Kasumi-1 (cell line): Measurements from ENCODE around the gene CNTN6.

Experiments
- DNase-seq, 2 experiments: peaks; one replicate each; lab custom pipeline; 2025; lab: John Stamatoyannopoulos, UW

The CNTN6 gene

DNA sequence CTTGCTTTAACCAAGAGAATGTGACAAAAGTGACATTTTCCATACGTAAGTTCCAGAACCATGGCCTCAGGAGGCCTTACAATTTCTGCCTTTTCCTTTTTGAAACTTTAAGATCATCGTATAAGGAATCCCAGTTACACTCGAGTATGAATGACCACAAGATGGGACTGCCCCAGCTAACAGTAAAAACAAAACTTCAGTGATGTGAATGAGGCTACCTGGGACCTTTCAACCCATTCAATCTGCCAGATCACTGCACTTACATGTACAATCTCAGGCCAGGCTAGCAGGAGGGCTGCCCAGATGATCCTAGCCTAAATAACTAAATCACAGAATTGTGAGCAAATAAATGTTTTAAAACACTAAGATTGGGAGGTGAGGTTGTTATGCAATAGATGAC is 328.8 kb downstream of the CNTN6 start:
- no peak for DNase-seq

DNA sequence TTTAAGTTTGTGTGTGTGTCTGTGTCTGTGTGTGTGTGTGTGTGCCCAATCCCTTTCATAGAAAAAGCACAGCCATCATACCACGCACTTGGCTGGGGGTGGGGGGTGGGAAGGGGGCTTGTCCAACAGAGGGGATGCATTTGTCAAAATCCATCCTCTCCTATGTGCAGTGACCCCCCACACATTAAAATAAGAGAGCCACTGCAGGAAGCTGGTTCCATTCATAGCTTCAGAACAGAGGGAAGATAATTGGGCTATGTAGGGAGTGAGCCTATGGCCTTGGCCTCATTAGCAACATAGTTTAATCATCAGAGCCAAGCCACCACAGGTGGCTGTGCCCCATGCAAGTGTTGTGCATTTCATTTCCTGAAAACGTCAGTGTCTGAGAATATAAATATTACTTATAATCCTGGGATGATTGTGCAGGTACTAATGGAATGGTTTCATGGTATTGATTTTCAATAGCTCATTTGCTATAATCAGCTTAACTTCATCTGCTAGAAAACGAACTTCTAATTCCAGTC is 330.8 kb downstream of the CNTN6 start:
- no peak for DNase-seq

DNA sequence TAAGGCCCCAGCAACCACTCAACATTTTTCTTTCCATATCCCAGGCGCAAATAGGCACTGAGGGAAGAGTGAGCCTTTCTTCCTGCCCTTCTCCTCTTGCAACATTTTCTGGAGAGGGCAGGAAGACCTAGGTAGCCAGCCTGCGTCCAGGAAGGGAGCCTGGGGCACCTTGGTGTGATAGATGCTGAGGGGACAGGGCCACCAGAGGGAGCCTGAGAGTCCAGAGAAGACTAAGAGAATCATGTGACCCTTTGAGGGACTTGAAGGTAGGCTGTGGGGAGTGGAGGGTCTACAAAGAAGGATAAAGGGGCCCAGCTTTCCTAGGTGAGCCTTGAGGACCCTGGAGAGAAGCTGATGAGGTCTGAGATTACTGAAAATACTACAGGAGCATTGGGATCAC is 346.6 kb downstream of the CNTN6 start:
- DNase-seq: peak in 1 of 2 experiments; percentile 1

DNA sequence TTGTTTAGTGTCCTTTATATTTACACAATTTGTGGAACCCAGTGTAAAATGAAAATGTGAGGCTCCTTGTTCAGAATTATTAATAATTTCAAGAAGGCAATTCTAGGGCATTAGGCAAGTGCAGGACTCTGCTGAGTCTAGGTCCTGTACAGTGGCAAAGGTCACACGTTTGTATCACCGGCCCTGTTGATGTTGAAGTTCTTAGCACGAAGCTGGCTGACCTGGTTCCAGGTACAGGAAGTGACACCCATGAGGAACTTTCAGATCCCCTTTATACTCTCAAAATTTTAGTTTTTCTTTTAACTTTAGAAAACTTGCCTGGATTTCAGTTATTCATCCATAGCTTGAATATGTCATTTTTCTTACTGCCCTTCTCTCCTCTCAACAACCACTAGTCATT is 349.4 kb downstream of the CNTN6 start:
- DNase-seq: no peak

DNA sequence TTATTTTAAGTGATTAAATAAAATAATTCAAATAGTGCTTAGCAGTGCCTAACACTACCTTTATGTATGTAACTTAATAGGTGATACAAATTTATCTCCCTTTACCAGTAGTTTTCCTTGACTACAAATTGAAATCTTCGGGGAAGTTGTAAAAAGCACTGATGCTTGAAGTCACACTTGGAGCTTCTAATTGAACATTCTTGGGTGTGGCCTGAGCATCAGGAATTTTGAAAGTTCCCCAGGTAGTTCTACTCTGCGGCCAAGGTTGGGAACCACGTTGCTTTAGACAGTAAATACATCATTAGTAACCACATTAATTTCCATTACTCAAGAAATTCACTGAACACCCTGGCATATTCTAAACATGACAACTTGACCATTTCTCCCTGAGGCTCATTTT is 351.4 kb downstream of the CNTN6 start:
- DNase-seq: no peak

DNA sequence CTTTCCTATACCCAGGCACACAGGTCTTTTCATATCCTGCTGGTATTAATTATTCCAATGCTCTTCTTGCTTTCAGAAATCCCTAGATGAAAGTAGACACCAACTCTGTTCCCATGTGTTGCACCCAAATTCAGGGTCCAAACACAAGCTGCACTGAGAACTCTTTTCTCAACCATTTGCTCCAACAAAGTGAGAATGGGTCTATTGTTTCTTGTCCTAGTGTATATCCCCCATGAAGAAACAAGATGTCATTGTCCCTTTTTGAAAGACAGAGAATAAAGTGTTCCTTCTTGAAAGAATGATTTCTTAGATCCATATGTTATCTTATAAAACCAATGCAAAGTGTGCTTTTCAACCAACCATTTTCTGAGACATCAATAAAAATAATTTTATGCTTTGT is 353.7 kb downstream of the CNTN6 start:
- DNase-seq: no peak

DNA sequence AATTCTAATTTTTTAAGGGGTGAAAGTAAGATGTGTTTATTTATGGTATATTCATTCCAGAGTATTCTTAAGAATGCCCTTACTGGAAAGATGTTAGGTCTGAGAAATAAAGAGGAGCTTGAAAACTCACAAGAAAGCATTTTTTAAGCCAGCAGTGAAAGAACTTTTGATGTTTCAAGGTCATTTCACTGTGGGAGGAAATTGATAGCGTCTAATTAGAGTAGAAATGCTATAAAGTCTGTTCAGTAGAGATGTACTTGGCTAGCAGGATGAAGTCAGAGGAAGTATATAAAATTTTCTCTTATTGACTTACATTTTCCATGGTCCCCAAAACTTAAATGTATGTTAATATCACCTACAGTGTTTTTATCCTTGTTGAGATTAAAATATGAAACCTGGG is 354.6 kb downstream of the CNTN6 start:
- DNase-seq: no peak

DNA sequence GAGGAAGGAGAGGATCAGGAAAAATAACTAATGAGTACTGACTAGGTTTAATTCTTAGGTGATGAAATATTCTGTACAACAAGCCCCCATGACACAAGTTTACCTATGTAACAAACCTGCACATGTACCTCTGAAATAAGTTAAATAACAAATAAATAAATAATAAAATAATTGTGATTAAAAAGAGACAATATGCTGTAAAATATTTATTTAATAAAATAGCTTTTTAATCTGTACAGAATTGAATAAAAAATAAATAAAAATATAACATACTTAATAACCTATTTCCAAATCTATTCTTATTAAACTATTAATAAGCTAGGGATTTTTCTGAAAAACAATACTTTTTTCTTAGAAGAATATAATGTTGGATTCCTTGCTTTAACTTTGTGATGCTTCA is 355.6 kb downstream of the CNTN6 start:
- no peak for DNase-seq
